ENCODE results near the gene UBE3D.

The UBE3D gene

DNA sequence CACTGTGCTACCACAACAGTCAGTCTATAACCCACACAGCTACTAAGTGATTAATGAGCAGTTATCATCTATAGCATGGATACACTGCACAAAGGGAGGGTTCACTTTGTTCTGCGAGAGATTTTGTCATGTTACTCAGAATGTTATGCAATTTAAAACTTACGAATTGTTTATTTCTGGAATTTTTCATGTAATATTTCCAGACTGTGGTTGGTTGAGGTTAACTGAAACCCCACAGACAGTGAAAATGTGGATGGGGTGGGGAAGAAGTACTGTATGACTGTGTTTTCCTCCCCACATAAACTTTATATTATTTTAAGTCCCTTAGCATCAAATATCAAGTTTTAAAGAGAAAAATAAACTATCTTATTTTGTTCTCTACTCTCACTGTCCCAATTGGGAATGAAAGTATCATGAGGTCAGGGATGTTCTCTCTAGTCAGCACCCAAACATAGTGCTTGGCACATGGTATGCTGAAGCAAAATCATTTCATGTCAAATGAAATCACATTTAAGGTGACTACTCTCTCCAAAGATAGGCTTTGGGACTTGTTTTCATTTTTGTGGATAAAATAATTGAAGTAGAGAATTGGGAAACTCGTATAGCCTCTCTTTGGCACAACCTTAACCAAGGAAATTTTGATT, 27.2 kb upstream of the UBE3D start:
- Histone ChIP-seq H3K79me1 (ENCODE audit: low read length) (no peaks in the 10 kb centered on the region), H2BK120ac (ENCODE audit: insufficient read depth, low read length, poor library complexity) (no peak overlapping the region), H3K4me2 (ENCODE audit: low read length) (no peak overlapping the region), H2BK5ac (ENCODE audit: low read depth, low read length, poor library complexity) (no peak overlapping the region), H2AK5ac (ENCODE audit: low read length) (no peak overlapping the region), H3K9ac (ENCODE audit: low read length) (no peak overlapping the region), H2AFZ (ENCODE audit: insufficient read depth, low read length, poor library complexity) (no peak overlapping the region), H2BK12ac (ENCODE audit: low read length) (no peak overlapping the region), H3K36me3 (ENCODE audit: control insufficient read depth in 1 of 2, insufficient read depth in 2 of 2, low read length in 2 of 2) (no peaks in the 10 kb centered on the region), H4K91ac (ENCODE audit: low read depth, low read length) (no peak overlapping the region), H4K8ac (ENCODE audit: low read depth, low read length) (no peak overlapping the region), H4K12ac (ENCODE audit: low read depth, low read length) (no peak overlapping the region), H3K18ac (ENCODE audit: low read length) (no peak overlapping the region), H3K27ac (ENCODE audit: low read depth, low read length) (no peak overlapping the region), H3K4me1 (ENCODE audit: control insufficient read depth in 1 of 2, insufficient read depth in 2 of 2, low read length in 2 of 2) (no peaks in the 10 kb centered on the region), H3K4me3 (ENCODE audit: low read depth, low read length) (no peak overlapping the region), H3K23ac (ENCODE audit: low read length) (no peak overlapping the region), H3K14ac (ENCODE audit: low read length) (no peak overlapping the region), H3K9me3 (ENCODE audit: insufficient read depth, low read depth, low read length) (no peaks in the 10 kb centered on the region), H3K79me2 (ENCODE audit: control insufficient read depth, insufficient read depth, low read length, poor library complexity) (no peaks in the 10 kb centered on the region), H3K4ac (ENCODE audit: low read depth, low read length) (no peak overlapping the region), H3K27me3 (ENCODE audit: insufficient read depth, low read length) (no peaks in the 10 kb centered on the region)
- DNase-seq, result no peak
- WGBS (ENCODE audit: extremely low coverage, insufficient coverage, insufficient read length), result no CpG with 5 or more reads among the region's 3 CpGs

DNA sequence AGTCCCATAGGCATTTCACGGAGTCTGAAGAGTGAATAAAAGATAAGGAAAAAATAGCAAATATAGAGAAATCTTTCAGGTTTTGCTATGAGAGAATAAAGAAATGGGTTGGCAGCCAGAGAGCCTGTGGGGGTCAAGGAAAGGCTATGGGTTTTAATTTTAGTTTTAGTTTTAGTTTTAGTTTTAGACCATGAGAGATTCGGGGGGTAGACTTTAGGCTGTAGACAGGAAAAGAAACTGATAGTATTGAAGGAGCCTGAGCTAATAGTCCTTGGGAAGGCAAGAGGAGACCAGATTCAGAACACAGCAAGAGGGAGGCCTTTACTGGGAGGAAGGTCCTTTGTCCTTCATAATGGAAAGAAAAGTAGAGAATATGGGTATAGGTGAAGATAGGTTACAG, 21.1 kb upstream of the UBE3D start:
- Histone ChIP-seq H3K18ac (ENCODE audit: low read length) (no peak overlapping the region), H3K9ac (ENCODE audit: low read length) (no peak overlapping the region), H2BK5ac (ENCODE audit: low read depth, low read length, poor library complexity) (no peak overlapping the region), H3K4me3 (ENCODE audit: low read depth, low read length) (no peak overlapping the region), H3K79me2 (ENCODE audit: control insufficient read depth, insufficient read depth, low read length, poor library complexity) (no peaks in the 10 kb centered on the region), H3K23ac (ENCODE audit: low read length) (no peak overlapping the region), H2AFZ (ENCODE audit: insufficient read depth, low read length, poor library complexity) (no peak overlapping the region), H2BK120ac (ENCODE audit: insufficient read depth, low read length, poor library complexity) (no peak overlapping the region), H3K4me1 (ENCODE audit: control insufficient read depth in 1 of 2, insufficient read depth in 2 of 2, low read length in 2 of 2) (no peaks in the 10 kb centered on the region), H2BK12ac (ENCODE audit: low read length) (no peak overlapping the region), H3K79me1 (ENCODE audit: low read length) (no peaks in the 10 kb centered on the region), H4K91ac (ENCODE audit: low read depth, low read length) (no peak overlapping the region), H3K4ac (ENCODE audit: low read depth, low read length) (no peak overlapping the region), H3K27me3 (ENCODE audit: insufficient read depth, low read length) (no peaks in the 10 kb centered on the region), H2AK5ac (ENCODE audit: low read length) (no peak overlapping the region), H3K36me3 (ENCODE audit: control insufficient read depth in 1 of 2, insufficient read depth in 2 of 2, low read length in 2 of 2) (no peaks in the 10 kb centered on the region), H4K8ac (ENCODE audit: low read depth, low read length) (no peak overlapping the region), H3K14ac (ENCODE audit: low read length) (no peak overlapping the region), H3K4me2 (ENCODE audit: low read length) (no peak overlapping the region), H4K12ac (ENCODE audit: low read depth, low read length) (no peak overlapping the region), H3K27ac (ENCODE audit: low read depth, low read length) (no peak overlapping the region), H3K9me3 (ENCODE audit: insufficient read depth, low read depth, low read length) (no peaks in the 10 kb centered on the region)
- DNase-seq, result no peak
- no CpG with 5 or more reads among the region's 2 CpGs for WGBS (ENCODE audit: extremely low coverage, insufficient coverage, insufficient read length)

DNA sequence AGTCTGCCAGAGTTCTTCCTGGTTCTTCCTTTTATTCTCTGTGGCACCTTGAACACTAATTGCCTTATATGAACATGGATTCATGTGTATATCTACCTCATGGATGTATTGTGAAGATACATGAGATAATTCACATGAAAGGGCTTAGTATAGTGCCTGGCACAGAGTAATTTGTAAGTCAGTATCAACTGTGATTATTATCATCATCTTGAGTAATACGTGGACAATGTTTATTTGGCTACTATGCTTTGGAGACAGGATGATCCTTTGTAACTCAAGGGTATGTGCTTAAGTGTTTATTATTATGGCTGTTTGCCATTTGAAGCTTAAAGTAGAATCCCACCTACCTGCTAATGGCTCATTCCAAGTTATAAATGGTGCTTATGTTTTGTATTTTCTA, 17.8 kb upstream of the UBE3D start:
- Histone ChIP-seq H4K12ac (ENCODE audit: low read depth, low read length) (no peak overlapping the region), H2BK120ac (ENCODE audit: insufficient read depth, low read length, poor library complexity) (no peak overlapping the region), H4K8ac (ENCODE audit: low read depth, low read length) (no peak overlapping the region), H3K23ac (ENCODE audit: low read length) (no peak overlapping the region), H3K79me1 (ENCODE audit: low read length) (no peaks in the 10 kb centered on the region), H3K79me2 (ENCODE audit: control insufficient read depth, insufficient read depth, low read length, poor library complexity) (no peaks in the 10 kb centered on the region), H2BK12ac (ENCODE audit: low read length) (no peak overlapping the region), H3K27ac (ENCODE audit: low read depth, low read length) (no peak overlapping the region), H3K9ac (ENCODE audit: low read length) (no peak overlapping the region), H3K4me3 (ENCODE audit: low read depth, low read length) (no peak overlapping the region), H3K27me3 (ENCODE audit: insufficient read depth, low read length) (no peaks in the 10 kb centered on the region), H3K14ac (ENCODE audit: low read length) (no peak overlapping the region), H3K4me2 (ENCODE audit: low read length) (no peak overlapping the region), H3K4ac (ENCODE audit: low read depth, low read length) (no peak overlapping the region), H2AFZ (ENCODE audit: insufficient read depth, low read length, poor library complexity) (no peak overlapping the region), H3K4me1 (ENCODE audit: control insufficient read depth in 1 of 2, insufficient read depth in 2 of 2, low read length in 2 of 2) (no peaks in the 10 kb centered on the region), H4K91ac (ENCODE audit: low read depth, low read length) (no peak overlapping the region), H3K36me3 (ENCODE audit: control insufficient read depth in 1 of 2, insufficient read depth in 2 of 2, low read length in 2 of 2) (no peaks in the 10 kb centered on the region), H3K18ac (ENCODE audit: low read length) (no peak overlapping the region), H2AK5ac (ENCODE audit: low read length) (no peak overlapping the region), H3K9me3 (ENCODE audit: insufficient read depth, low read depth, low read length) (no peaks in the 10 kb centered on the region), H2BK5ac (ENCODE audit: low read depth, low read length, poor library complexity) (no peak overlapping the region)
- DNase-seq, result no peak
- WGBS (ENCODE audit: extremely low coverage, insufficient coverage, insufficient read length), result no CpG with 5 or more reads among the region's 1 CpG

DNA sequence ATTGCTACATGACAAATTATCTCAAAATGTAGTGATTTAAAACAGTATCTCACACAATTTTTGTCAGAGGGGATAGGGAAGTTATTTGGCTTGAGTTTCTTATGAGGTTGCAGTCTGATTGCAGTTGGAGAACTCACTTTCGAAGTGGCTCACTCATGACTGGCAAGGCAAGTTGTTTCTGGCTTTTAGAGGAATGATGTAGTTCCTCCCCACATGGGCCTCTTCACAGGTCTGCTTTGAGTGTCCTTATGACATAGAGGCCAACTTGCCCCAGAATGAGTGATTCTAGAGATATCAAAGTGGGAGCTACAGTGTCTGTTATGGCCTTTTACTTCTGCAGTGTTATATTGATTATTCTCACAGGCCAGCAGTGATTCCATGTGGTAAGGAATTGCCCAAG, 8.0 kb upstream of the UBE3D start:
- H3K79me1 ChIP-seq (ENCODE audit: low read length), result no peaks in the 10 kb centered on the region
- H2BK120ac ChIP-seq (ENCODE audit: insufficient read depth, low read length, poor library complexity), result no peak overlapping the region
- H3K4me2 ChIP-seq (ENCODE audit: low read length), result no peak overlapping the region
- H3K23ac ChIP-seq (ENCODE audit: low read length), result no peak overlapping the region
- H3K4me3 ChIP-seq (ENCODE audit: low read depth, low read length), result no peak overlapping the region
- H2AK5ac ChIP-seq (ENCODE audit: low read length), result no peak overlapping the region
- no peaks in the 10 kb centered on the region for H3K79me2 ChIP-seq (ENCODE audit: control insufficient read depth, insufficient read depth, low read length, poor library complexity)
- H3K14ac ChIP-seq (ENCODE audit: low read length), result no peak overlapping the region
- H4K91ac ChIP-seq (ENCODE audit: low read depth, low read length), result no peak overlapping the region
- no peak overlapping the region for H4K8ac ChIP-seq (ENCODE audit: low read depth, low read length)
- no peak overlapping the region for H2AFZ ChIP-seq (ENCODE audit: insufficient read depth, low read length, poor library complexity)
- no peak overlapping the region for H4K12ac ChIP-seq (ENCODE audit: low read depth, low read length)
- no peaks in the 10 kb centered on the region for H3K4me1 ChIP-seq (ENCODE audit: control insufficient read depth in 1 of 2, insufficient read depth in 2 of 2, low read length in 2 of 2)
- H3K18ac ChIP-seq (ENCODE audit: low read length), result no peak overlapping the region
- no peaks in the 10 kb centered on the region for H3K9me3 ChIP-seq (ENCODE audit: insufficient read depth, low read depth, low read length)
- H3K27me3 ChIP-seq (ENCODE audit: insufficient read depth, low read length), result no peaks in the 10 kb centered on the region
- peak overlapping the region; percentile 67 for H3K9ac ChIP-seq (ENCODE audit: low read length)
- no peak overlapping the region for H3K27ac ChIP-seq (ENCODE audit: low read depth, low read length)
- H2BK5ac ChIP-seq (ENCODE audit: low read depth, low read length, poor library complexity), result no peak overlapping the region
- H2BK12ac ChIP-seq (ENCODE audit: low read length), result no peak overlapping the region
- no peak for DNase-seq
- no peak overlapping the region for H3K4ac ChIP-seq (ENCODE audit: low read depth, low read length)
- no peaks in the 10 kb centered on the region for H3K36me3 ChIP-seq (ENCODE audit: control insufficient read depth in 1 of 2, insufficient read depth in 2 of 2, low read length in 2 of 2)
- WGBS (ENCODE audit: extremely low coverage, insufficient coverage, insufficient read length), result no CpG with 5 or more reads among the region's 1 CpG

All from trophoblast cell (in vitro differentiated cells and primary cell).